SU-DHL-6 (cell line): ENCODE measurements around the gene BMPR1A.

Source experiments
- CTCF ChIP-seq: fragments of 200-600 bp; sonication (generic); IDR thresholded peaks from one replicate; pipeline ENCODE4 v1.5.1; 2017; ENCODE audit warnings: antibody characterized with exemption, mild to moderate bottlenecking, low read length, moderate library complexity; ENCODE audit not compliant: insufficient read depth, poor library complexity, severe bottlenecking
- EZH2phosphoT487 ChIP-seq: fragments of 200-600 bp; sonication (generic), shearing (Covaris generic); conservative IDR thresholded peaks from 2 replicates; pipeline ENCODE4 v1.6.1; 2018; ENCODE audit warnings: mild to moderate bottlenecking, antibody characterized with exemption, low read length, moderate library complexity, mixed read lengths

GRCh38 chr10:86765548-86765947 lies 9.1 kb downstream of the BMPR1A start:
- TF ChIP-seq CTCF (no peak), EZH2phosphoT487 (no peak)
